HepG2 (cell line): ENCODE data around the gene ABHD4. TPM values are rescaled to one million over a fixed set of nuclear protein-coding genes. Genes with fewer than 3 reads are reported as not detected.
A peak's percentile ranks its signal among the peaks of the same experiment; 100 is the strongest.

Source experiments
- CAMTA2 ChIP-seq: sonication (generic); formaldehyde crosslinking; IDR thresholded peaks from 2 replicates; pipeline ENCODE4 v1.4.0; 2020; ENCODE audit warnings: mild to moderate bottlenecking, missing genetic modification reagents, borderline replicate concordance
- ERF ChIP-seq: IDR thresholded peaks from 2 replicates; pipeline ENCODE4 v1.6.1; 2018; ENCODE audit warnings: missing biosample characterization, missing genetic modification reagents
- ETV6 ChIP-seq: sonication (generic); formaldehyde crosslinking; conservative IDR thresholded peaks from 2 replicates; pipeline ENCODE4 v1.4.0; 2020; ENCODE audit warnings: missing genetic modification reagents
- GATAD2A ChIP-seq: IDR thresholded peaks from 2 replicates; pipeline ENCODE4 v1.6.1; 2016
- HNRNPK ChIP-seq: fragments of 200-400 bp; formaldehyde crosslinking; IDR thresholded peaks from 2 replicates; pipeline ENCODE4 v1.6.1; 2018; ENCODE audit warnings: low read length, low read depth, moderate library complexity, mild to moderate bottlenecking; ENCODE audit not compliant: poor library complexity, severe bottlenecking
- KDM6A ChIP-seq: IDR thresholded peaks from 2 replicates; pipeline ENCODE4 v1.6.1; 2016; ENCODE audit warnings: low read depth
- MAZ ChIP-seq, 2 experiments: sonication (generic) in 1 of 2; formaldehyde crosslinking in 1 of 2; IDR thresholded peaks; 2 replicates each; pipeline versions ENCODE4 v1.5.0 to v1.6.1; 2012 to 2020; ENCODE audit warnings: low read depth in 2 of 2, mild to moderate bottlenecking in 2 of 2, borderline replicate concordance in 1 of 2, improper control_type of control experiment in 1 of 2, low read length in 1 of 2, missing genetic modification reagents in 1 of 2, moderate library complexity in 1 of 2
- MIXL1 ChIP-seq: IDR thresholded peaks from 2 replicates; pipeline ENCODE4 v1.6.1; 2016
- NFYC ChIP-seq: IDR thresholded peaks from 2 replicates; pipeline ENCODE4 v1.6.1; 2016; ENCODE audit warnings: missing genetic modification reagents, missing compliant biosample characterization
- ONECUT2 ChIP-seq: sonication (generic); formaldehyde crosslinking; IDR thresholded peaks from 2 replicates; pipeline ENCODE4 v1.4.0; 2020; ENCODE audit warnings: missing genetic modification reagents
- PCBP1 ChIP-seq: fragments of 200-400 bp; formaldehyde crosslinking; IDR thresholded peaks from 2 replicates; pipeline ENCODE4 v1.6.1; 2017; ENCODE audit warnings: mild to moderate bottlenecking, low read depth, low read length, borderline replicate concordance
- PRPF4 ChIP-seq: fragments of 200-400 bp; formaldehyde crosslinking; IDR thresholded peaks from 2 replicates; pipeline ENCODE4 v1.6.1; 2016; ENCODE audit warnings: low read length, low read depth; ENCODE audit not compliant: poor library complexity, severe bottlenecking
- REXO4 ChIP-seq: sonication (generic); formaldehyde crosslinking; IDR thresholded peaks from 2 replicates; pipeline ENCODE4 v1.8.0; 2022; ENCODE audit warnings: missing genetic modification reagents, mild to moderate bottlenecking, borderline replicate concordance
- SPEN ChIP-seq: sonication (generic); formaldehyde crosslinking; IDR thresholded peaks from 2 replicates; pipeline ENCODE4 v1.5.1; 2020; ENCODE audit warnings: low read depth, mild to moderate bottlenecking, missing genetic modification reagents
- STAT5B ChIP-seq: sonication (generic); formaldehyde crosslinking; IDR thresholded peaks from 2 replicates; pipeline ENCODE4 v1.4.0; 2020; ENCODE audit warnings: missing genetic modification reagents
- TEAD3 ChIP-seq: optimal IDR thresholded peaks from 2 replicates; pipeline ENCODE3; 2016; ENCODE audit warnings: borderline replicate concordance
- ZNF160 ChIP-seq: sonication (generic); formaldehyde crosslinking; IDR thresholded peaks from 2 replicates; pipeline ENCODE4 v1.8.0; 2022; ENCODE audit warnings: mild to moderate bottlenecking, inconsistent platforms, missing genetic modification reagents
- ZNF292 ChIP-seq: sonication (generic); formaldehyde crosslinking; IDR thresholded peaks from 2 replicates; pipeline ENCODE4 v1.8.1; 2022; ENCODE audit warnings: mild to moderate bottlenecking, low read depth, missing genetic modification reagents, borderline replicate concordance
- ZNF556 ChIP-seq: sonication (generic); formaldehyde crosslinking; IDR thresholded peaks from 2 replicates; pipeline ENCODE4 v1.4.0; 2020; ENCODE audit warnings: mild to moderate bottlenecking, missing genetic modification reagents, borderline replicate concordance
- ZNF777 ChIP-seq: sonication (generic); formaldehyde crosslinking; IDR thresholded peaks from 2 replicates; pipeline ENCODE4 v1.4.0; 2020; ENCODE audit warnings: missing genetic modification reagents
- polyA plus RNA-seq, 8 experiments: library from polyadenylated mRNA; depleted of rRNA in 3 of 8; stranded (reverse) in 7 of 8; unstranded in 1 of 8; fragments of >200 nt; fragmentation: Illumina TruSeq in 4 of 8; extraction: Trizol in 4 of 8; gene quantifications; 2 replicates each; pipeline versions ENCODE4 v1.2.1 to v1.2.3, GENCODE V29; 2011 to 2016; ENCODE audit warnings: low read depth in 4 of 8, missing spikeins in 1 of 8, mixed read lengths in 1 of 8; ENCODE audit not compliant: insufficient read depth in 1 of 8
- total RNA-seq, 5 experiments: library from RNA; depleted of rRNA; stranded (reverse); fragments of >200 nt; fragmentation: Illumina TruSeq; extraction: Trizol; gene quantifications; 2 replicates each; pipeline ENCODE4 v1.2.3, GENCODE V29; 2016; ENCODE audit warnings: low read depth in 1 of 5
- TF ChIP-seq, protein P1 (sequence below): sonication (generic); formaldehyde crosslinking; IDR thresholded peaks from 2 replicates; pipeline ENCODE4 v1.5.0; 2020; ENCODE audit warnings: mild to moderate bottlenecking, missing genetic modification reagents
- TF ChIP-seq, protein P2 (sequence below): sonication (generic); formaldehyde crosslinking; IDR thresholded peaks from 2 replicates; pipeline ENCODE4 v1.4.0; 2020; ENCODE audit warnings: mild to moderate bottlenecking, missing genetic modification reagents
- TF ChIP-seq, protein P3 (sequence below): IDR thresholded peaks from 2 replicates; pipeline ENCODE4 v1.6.1; 2016; ENCODE audit warnings: mild to moderate bottlenecking, missing biosample characterization, missing genetic modification reagents
- TF ChIP-seq, protein P4 (sequence below): sonication (generic); formaldehyde crosslinking; IDR thresholded peaks from 2 replicates; pipeline ENCODE4 v1.4.0; 2020; ENCODE audit warnings: missing genetic modification reagents, mild to moderate bottlenecking, borderline replicate concordance

ABHD4 gene
- total and polyA plus RNA-seq, 2 of the 13 experiments (the other 11 are each of a cell fraction or from before 2014, with no cell fraction given), result 16.1 to 47.5 TPM

DNA sequence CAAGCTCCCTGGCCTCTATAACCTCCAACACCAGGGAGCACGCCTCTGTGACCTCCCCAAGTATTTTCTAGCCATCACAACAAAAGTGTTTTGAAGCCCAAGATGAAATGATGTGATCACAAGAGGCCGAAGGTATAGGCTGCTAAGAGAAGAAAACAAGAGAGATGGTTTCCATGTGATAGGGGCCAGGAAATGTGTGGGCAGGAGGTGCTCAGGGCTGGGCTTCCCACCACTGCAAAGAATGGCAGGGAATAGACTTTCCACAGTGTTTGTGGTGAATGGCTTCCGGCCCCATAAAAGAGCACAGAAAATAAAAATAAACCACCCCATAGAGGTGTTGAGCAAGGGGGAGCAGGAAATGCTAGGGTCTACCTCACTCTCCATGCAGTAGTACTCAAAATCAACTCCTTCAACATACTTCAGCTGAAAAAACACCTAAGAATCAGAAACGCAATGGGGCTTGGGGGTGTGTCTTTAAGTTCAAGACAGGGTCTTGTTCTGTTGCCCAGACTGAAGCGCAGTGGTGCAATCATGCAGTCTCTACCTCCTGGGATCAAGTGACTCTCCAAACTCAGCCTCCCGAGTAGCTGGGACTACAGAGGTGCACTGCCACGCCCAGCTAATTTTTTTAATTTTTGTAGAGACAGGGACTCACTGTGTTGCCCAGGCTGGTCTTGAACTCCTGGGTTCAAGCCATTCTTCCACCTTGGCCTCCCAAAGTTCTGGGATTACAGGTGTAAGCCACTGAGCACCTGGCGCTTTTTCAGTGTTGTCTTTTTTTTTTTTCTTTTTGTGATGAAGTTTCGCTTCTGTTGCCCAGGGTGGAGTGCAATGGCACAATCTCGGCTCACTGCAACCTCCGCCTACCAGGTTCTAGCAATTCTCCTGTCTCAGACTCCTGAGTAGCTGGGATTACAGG is 36.2 kb upstream of the ABHD4 start (continued):
- TF ChIP-seq, protein P1, sequence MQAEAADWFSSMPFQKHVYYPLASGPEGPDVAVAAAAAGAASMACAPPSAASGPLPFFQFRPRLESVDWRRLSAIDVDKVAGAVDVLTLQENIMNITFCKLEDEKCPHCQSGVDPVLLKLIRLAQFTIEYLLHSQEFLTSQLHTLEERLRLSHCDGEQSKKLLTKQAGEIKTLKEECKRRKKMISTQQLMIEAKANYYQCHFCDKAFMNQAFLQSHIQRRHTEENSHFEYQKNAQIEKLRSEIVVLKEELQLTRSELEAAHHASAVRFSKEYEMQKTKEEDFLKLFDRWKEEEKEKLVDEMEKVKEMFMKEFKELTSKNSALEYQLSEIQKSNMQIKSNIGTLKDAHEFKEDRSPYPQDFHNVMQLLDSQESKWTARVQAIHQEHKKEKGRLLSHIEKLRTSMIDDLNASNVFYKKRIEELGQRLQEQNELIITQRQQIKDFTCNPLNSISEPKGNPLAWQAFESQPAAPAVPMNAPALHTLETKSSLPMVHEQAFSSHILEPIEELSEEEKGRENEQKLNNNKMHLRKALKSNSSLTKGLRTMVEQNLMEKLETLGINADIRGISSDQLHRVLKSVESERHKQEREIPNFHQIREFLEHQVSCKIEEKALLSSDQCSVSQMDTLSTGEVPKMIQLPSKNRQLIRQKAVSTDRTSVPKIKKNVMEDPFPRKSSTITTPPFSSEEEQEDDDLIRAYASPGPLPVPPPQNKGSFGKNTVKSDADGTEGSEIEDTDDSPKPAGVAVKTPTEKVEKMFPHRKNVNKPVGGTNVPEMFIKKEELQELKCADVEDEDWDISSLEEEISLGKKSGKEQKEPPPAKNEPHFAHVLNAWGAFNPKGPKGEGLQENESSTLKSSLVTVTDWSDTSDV (CRISPR knock-in tag), result no peak
- TF ChIP-seq, protein P2, sequence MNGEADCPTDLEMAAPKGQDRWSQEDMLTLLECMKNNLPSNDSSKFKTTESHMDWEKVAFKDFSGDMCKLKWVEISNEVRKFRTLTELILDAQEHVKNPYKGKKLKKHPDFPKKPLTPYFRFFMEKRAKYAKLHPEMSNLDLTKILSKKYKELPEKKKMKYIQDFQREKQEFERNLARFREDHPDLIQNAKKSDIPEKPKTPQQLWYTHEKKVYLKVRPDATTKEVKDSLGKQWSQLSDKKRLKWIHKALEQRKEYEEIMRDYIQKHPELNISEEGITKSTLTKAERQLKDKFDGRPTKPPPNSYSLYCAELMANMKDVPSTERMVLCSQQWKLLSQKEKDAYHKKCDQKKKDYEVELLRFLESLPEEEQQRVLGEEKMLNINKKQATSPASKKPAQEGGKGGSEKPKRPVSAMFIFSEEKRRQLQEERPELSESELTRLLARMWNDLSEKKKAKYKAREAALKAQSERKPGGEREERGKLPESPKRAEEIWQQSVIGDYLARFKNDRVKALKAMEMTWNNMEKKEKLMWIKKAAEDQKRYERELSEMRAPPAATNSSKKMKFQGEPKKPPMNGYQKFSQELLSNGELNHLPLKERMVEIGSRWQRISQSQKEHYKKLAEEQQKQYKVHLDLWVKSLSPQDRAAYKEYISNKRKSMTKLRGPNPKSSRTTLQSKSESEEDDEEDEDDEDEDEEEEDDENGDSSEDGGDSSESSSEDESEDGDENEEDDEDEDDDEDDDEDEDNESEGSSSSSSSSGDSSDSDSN (CRISPR knock-in tag), result no peak
- no peak for TF ChIP-seq CAMTA2 (CRISPR knock-in tag)
- no peak for TF ChIP-seq NFYC
- no peak for TF ChIP-seq ZNF556 (CRISPR knock-in tag)
- TF ChIP-seq ONECUT2 (CRISPR knock-in tag), result no peak
- no peak for TF ChIP-seq ETV6 (CRISPR knock-in tag)
- no peak for TF ChIP-seq MIXL1
- TF ChIP-seq ZNF292, result no peak
- no peak for TF ChIP-seq REXO4
- no peak for TF ChIP-seq HNRNPK
- peak; percentile 12 for TF ChIP-seq PRPF4
- TF ChIP-seq STAT5B (CRISPR knock-in tag), result no peak
- TF ChIP-seq, protein P3, sequence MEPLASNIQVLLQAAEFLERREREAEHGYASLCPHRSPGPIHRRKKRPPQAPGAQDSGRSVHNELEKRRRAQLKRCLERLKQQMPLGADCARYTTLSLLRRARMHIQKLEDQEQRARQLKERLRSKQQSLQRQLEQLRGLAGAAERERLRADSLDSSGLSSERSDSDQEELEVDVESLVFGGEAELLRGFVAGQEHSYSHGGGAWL (CRISPR knock-in tag), result no peak
- TF ChIP-seq SPEN (CRISPR knock-in tag), result peak; percentile 40; the same call in 1 of the 2 replicates
- TF ChIP-seq, protein P4, sequence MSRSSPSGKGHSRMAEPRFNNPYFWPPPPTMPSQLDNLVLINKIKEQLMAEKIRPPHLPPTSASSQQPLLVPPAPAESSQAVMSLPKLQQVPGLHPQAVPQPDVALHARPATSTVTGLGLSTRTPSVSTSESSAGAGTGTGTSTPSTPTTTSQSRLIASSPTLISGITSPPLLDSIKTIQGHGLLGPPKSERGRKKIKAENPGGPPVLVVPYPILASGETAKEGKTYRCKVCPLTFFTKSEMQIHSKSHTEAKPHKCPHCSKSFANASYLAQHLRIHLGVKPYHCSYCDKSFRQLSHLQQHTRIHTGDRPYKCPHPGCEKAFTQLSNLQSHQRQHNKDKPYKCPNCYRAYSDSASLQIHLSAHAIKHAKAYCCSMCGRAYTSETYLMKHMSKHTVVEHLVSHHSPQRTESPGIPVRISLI (CRISPR knock-in tag), result no peak
- 0 out of 2 replicates have a peak, but pooled peaks have one; percentile 41 for TF ChIP-seq ZNF160 (CRISPR knock-in tag)
- no peak for TF ChIP-seq MAZ (IDR thresholded peaks at IDR 0.05; ENCODE audit: borderline replicate concordance, low read depth, low read length)
- no peak for TF ChIP-seq MAZ (CRISPR knock-in tag; IDR thresholded peaks at IDR 0.05; ENCODE audit: low read depth)
- TF ChIP-seq ZNF777 (CRISPR knock-in tag), result no peak
- TF ChIP-seq ERF (CRISPR knock-in tag), result no peak
- no peak for TF ChIP-seq PCBP1
- TF ChIP-seq KDM6A (CRISPR knock-in tag), result no peak
- no peak for TF ChIP-seq GATAD2A
- TF ChIP-seq TEAD3 (CRISPR knock-in tag), result peak; percentile 40
